GM18526 (cell line): ENCODE results near the gene PPARG.

Experiments used
- POLR2A ChIP-seq: IDR thresholded peaks from 3 replicates; pipeline ENCODE4 v1.6.1; 2011; ENCODE audit not compliant: insufficient read length; ENCODE audit errors: extremely low read depth

The PPARG gene

DNA sequence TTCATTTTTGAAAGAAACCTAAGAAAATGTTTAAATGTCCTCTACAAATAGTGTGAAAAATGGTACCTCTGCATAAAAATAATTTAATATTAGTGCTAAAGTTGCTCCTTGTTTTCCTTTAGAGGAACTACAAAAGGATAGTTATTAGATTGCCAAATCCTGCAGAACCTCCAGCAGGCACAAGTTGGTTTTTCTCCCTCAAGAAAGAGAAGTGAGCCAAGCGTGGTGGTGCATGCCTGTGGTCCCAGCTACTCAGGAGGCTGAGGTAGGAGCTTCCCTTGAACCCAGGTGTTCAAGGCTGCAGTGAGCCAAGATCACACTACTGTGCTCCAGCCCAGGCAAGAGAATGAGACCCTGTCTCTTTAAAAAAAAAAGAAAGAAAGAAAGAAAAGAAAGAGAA lies 110.4 kb downstream of the PPARG start:
- TF ChIP-seq POLR2A: no peak

DNA sequence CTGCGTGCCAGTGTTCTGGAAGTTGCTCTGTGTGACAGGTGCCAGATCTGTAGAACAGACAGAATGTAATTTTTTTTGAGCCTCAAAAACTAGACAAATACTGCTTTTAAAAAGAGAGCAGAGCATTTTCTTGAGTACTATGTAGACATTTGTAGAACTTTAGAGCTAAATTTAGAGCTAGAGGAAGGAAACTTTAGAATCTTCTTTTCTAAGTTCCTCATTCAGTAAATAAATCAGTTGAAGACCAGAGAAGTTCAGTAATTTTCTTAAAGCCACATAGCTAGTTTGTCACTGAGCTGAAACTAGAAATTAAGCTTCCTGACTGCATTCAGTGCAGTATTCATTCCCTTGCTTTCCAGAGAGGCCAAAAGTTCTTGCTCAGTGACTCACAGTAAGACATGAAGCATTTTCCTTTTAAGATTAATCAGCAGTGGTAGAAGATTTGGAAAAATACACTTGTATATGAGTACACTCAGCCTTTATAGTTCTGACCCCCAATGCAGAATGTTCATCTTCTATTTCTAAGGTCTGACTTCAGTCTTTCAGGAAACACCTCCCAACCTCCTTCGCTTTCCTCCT lies 111.8 kb downstream of the PPARG start:
- TF ChIP-seq POLR2A: no peak

DNA sequence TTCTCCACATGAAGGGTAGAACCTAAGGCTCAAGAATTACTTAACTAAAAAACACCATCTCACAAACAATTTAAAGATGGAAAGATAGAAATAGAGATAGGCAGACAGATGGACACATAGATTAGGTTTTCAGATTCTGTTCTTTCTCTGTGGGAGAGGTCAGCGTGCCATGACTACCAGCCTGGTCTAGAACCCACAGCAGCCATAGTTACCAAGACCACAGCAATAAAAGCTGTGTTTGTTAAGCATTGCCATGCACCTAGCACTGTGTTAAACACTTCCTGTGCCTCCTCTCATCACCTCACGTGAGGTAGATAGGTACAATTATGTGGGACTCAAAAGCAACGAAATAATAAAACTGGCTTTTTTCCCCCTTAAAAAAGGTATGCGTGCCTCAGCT lies 112.3 kb downstream of the PPARG start:
- TF ChIP-seq POLR2A: no peak

DNA sequence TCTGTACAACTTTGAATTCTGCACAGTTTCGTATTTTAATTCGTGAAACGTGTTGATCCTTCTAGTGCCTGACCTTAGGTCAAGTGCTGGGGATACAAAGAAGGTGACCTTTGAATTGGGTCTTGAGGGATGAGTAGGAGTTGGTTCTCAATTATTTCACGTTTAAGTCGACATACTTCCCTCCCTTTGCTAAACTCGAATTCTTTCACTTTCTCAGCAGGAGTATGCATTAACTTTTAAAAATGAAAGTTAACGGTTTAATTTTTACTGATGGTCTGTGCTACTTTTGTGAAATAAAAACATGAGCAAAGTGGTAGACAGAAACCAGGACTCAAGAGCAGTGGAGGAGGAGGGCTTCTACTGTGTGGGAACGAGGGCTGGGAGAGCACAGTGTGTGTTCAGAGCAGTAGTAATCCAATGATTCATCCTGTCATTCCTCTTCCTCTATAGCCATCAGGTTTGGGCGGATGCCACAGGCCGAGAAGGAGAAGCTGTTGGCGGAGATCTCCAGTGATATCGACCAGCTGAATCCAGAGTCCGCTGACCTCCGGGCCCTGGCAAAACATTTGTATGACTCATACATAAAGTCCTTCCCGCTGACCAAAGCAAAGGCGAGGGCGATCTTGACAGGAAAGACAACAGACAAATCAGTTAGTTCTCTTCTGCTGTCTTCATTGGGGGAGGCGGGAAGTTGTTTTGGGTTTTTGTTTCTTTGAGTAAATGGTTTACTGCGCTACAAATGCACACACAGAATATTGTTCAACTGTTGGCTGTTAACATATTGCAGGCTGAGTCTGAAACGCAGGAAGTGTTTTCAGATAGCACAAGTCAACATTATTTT lies 116.8 kb downstream of the PPARG start:
- TF ChIP-seq POLR2A: no peak

DNA sequence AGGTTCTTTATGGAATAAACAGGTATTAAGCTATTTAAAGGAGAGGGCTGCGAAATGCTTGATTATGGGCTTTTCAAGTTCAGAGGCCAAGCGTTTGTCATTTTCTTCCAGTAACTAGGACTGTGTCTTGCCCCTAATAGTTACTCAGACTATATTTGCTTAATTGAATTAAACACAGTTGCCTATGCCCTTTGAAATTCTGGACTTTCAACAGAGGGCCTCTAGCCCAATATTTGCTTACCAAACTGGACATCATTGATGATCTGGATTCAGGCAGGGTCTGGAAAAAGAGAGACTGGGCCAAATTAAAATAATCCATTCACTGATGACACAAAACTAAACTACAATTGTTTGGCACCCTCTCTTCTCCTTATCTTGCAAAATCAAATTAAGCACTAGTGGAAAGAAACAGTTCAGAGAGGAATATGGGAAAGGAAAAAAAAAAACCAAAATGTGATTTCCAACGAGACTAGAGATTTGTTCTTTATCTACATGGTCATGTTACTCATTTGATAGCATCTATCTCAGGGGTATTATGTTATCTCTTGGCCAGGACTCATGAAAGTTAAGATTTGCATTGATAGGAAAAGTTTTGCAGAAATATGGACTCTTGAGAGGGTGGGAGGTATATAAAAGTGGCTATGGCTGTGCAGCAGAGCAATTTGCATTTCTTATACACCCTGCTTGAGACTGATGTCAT lies 120.3 kb downstream of the PPARG start:
- no peak for TF ChIP-seq POLR2A

DNA sequence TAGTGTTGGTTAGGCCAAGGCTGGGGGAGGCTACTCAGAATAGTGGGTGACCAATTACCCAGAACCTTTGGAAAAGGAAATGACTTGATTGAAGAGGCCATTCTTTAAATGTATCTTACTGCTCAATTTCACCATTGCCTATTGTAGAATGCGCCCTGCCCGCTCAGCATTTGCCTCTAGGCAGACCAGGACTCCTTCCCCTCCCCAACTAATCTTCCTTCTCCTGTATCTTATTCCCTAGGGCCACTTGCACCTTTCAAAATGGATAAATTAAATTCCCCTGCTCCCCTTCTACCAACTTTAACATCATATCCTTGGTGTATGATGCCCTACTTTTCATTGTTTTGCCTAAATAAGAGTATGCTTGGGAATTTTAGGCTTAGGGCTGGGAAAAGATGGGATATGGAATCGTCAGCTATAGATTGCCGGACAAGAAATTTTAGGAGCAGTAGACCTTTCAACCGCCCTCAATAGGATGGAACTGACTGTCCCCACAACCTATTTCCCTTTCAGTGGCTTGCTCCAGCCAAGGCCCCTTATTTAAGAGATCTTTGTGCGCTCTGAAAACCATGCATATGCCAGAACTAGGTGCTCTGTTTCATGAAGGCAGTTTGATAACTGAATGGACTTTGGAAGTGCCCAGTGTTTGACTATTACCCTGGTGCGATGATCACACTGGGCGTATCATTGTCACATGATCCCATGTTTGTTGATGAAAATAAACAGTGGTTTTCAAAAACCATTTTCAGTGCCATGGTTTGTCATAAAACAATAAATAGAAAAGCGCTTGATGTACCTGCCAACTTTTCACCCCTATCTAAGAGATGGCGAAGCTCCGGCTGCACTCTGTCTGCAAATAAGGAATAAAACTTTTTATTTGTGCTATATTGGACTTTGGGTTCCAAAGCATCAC lies 121.1 kb downstream of the PPARG start:
- TF ChIP-seq POLR2A: no peak

DNA sequence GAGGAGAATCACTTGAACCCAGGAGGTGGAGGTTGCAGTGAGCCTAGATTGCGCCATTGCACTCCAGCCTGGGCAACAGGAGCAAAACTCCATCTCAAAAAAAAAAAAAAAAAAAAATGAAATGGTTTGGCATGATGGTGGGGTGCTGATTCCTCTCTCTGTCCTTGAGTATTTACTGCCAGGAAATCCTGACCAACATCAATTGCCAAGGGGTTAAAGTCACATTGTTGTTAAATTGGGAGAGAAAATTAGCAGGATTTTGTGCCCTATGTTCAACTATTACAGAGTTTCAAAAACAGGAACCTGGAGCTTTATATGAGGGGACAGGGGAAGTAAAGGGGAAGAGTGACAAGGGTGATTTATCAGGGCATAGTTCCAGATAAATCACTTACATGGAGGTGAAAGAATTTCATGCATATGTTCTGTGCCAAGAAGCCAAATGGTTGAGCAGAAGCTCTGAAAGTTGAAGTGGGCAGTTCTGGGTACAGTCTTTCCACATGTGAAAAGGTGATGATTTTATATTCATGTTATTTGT lies 124.9 kb downstream of the PPARG start:
- TF ChIP-seq POLR2A: no peak

DNA sequence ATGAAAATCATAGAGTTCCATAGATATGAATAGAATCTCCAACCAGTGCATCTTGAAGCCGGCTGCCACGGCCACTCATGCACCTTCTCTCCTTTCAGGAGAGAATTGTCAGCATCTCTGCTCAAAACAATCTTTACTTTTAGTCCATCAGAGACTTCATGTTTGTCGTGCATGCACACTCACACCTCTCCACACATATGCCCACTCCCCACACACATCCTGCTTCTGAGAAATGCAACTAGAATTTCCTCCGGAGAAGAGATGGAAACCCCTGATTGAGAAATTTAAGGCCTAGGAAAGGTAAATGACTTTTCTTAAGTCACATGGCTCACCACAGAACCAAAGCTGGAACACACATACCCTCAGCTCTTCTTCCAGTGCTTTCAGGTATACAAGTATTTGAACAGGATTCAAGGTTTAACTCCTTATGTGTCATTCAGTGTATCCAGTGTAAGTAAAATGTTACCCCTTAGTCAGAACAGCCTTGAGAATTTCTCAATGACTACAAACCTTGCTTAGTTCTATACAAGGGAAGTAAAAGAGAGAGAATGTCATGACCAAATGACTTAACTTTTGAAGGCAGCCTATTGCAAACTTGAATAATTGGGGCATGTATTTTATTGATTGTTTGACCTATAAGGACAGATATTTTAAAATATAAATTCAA lies 126.3 kb downstream of the PPARG start:
- no peak for TF ChIP-seq POLR2A

DNA sequence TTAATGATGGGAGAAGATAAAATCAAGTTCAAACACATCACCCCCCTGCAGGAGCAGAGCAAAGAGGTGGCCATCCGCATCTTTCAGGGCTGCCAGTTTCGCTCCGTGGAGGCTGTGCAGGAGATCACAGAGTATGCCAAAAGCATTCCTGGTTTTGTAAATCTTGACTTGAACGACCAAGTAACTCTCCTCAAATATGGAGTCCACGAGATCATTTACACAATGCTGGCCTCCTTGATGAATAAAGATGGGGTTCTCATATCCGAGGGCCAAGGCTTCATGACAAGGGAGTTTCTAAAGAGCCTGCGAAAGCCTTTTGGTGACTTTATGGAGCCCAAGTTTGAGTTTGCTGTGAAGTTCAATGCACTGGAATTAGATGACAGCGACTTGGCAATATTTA lies 127.9 kb downstream of the PPARG start:
- TF ChIP-seq POLR2A: no peak

DNA sequence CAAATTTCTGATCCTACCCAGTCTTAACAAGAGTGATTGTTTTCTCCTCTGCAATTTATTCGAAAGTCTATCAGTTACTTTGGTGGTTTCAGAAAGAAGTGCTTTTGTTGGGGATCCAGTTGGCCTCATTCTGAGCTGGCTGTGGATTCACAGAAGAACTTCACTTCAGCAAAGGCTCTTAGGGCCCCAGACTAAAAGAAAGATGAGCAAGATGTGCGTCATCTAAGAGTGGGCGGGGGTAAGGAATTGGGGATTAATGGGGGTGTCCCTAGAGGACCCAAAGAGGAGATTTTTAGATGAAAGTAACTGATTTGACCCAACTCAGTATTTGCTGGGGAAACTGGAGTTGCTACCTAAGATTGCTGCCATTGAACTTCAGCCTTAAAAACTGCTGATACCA lies 131.5 kb downstream of the PPARG start:
- no peak for TF ChIP-seq POLR2A

DNA sequence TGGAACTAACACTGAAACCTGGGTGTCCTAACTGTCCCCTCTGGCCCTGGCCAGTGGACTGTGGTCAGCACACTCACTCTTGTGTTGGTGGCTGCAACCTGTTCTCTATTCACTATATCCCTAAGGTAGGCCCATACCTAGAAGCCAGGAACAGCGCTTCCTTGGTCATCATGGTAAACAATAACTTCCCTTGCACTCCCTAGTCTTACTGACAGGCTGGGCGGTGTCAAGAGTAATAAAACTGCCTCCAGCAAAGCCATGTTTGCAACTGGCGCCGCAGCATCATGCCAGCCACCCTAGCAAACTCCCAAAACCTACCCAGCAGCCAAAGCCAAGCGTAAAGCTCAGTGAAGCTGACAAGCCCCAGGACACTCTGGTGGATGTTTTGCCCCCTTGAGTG lies 132.3 kb downstream of the PPARG start:
- no peak for TF ChIP-seq POLR2A

DNA sequence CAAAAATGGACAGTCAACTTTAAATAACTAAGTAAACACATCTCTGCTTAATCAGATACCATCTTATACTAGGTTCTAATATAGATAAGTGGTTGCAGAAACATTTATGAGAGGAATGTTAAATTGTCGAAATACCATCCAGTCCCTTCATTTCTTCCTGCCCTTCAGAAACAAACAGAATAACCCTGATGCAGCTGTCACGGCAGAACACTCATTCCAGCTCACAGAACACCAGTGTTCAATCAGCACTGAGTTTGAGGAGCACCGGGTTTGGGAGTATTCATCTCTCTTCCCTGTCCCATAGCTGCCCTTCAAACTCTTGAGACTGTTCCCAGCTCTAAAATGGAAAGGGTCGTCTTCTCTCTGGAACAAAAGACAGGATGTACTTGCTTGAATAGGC lies 134.3 kb downstream of the PPARG start:
- TF ChIP-seq POLR2A: no peak

DNA sequence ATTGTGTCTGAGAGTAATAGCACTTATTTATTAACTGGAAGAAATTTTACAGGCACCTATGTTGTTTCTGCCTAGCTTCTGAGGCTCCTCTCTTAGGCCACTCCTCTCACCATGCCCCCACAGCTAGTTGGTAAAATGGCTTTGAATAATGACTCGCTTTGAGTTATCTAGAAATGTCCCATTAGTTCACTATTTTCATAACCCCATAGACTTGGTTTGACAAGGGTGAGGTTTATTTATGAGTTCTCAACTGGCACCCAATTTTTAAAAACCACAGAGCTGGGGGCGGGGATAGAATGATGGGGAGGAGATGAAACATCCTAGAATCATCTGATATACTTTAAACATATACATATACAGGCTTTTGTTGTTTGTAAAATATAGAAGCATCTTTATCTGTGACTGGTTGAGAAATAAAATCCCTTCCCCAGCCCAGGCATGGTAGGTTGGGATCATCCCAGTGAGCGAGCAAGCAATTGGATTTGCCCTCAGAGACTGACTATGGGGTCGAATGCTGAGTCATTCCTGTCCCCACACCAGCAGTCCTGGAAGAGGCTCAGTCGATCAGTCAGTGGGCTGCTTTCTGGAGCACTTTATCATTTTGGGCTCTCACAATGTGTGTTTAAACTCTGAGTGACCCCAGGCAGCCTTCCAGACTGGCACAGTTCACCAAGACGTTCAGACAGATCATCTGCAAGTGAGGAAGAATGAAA lies 135.2 kb downstream of the PPARG start:
- no peak for TF ChIP-seq POLR2A
